Measurements from ENCODE around the gene USO1. TPM values are rescaled to one million over a fixed set of nuclear protein-coding genes. Genes with fewer than 3 reads are reported as not detected.

The USO1 gene
- polyA plus RNA-seq, 1 donor (not counting 4 experiments of a cell fraction or from before 2014, with no cell fraction given): 75.4 TPM

DNA sequence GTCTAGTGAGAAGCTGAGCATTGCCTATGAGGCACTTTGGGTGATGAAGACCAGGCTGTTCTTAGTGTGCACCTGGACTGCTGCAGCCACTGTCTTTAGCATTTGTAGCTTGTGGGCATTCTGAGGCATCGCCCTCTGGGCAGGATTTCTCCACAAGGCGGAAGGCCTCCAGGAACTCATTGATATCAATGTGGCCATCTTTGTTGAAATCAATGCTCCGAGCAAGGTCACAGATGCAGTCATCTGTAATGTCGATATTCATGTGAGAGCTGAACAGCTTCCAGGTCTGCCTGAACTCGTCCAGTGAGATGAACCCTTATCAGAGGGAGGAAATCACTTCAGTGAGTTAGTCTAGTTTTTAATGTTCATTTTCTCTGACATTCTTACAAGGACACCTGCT, 136.2 kb downstream of the USO1 start:
- TF ChIP-seq EZH2 (IDR thresholded peaks at IDR 0.05; ENCODE audit: low read length): no peak
- TF ChIP-seq, protein P1, sequence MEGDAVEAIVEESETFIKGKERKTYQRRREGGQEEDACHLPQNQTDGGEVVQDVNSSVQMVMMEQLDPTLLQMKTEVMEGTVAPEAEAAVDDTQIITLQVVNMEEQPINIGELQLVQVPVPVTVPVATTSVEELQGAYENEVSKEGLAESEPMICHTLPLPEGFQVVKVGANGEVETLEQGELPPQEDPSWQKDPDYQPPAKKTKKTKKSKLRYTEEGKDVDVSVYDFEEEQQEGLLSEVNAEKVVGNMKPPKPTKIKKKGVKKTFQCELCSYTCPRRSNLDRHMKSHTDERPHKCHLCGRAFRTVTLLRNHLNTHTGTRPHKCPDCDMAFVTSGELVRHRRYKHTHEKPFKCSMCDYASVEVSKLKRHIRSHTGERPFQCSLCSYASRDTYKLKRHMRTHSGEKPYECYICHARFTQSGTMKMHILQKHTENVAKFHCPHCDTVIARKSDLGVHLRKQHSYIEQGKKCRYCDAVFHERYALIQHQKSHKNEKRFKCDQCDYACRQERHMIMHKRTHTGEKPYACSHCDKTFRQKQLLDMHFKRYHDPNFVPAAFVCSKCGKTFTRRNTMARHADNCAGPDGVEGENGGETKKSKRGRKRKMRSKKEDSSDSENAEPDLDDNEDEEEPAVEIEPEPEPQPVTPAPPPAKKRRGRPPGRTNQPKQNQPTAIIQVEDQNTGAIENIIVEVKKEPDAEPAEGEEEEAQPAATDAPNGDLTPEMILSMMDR (optimal IDR thresholded peaks at IDR 0.05 in 1 of 3, IDR thresholded peaks at IDR 0.05 in 1 of 3, conservative IDR thresholded peaks at IDR 0.05 in 1 of 3; ENCODE audit: extremely low read depth in 1 of 3, insufficient read depth in 2 of 3, low read length in 3 of 3): no peak
- no peak overlapping the region for H3K9ac ChIP-seq (ENCODE audit: control insufficient read depth, extremely low read depth, insufficient read depth, low read length)
- FAIRE-seq (no peak), DNase-seq (ENCODE audit: low read depth, low spot score) (no peak)
- H3K4me1 ChIP-seq (ENCODE audit: control insufficient read depth, extremely low read depth, insufficient read depth, low read length): no peaks in the 10 kb centered on the region
- H3K27me3 ChIP-seq (ENCODE audit: control insufficient read depth, extremely low read depth, insufficient read depth, low read length): no peaks in the 10 kb centered on the region
- no peak overlapping the region for H2AFZ ChIP-seq (ENCODE audit: control insufficient read depth, low read length)
- no peak overlapping the region for H3K4me3 ChIP-seq (ENCODE audit: control insufficient read depth in 2 of 3, extremely low read depth in 1 of 3, insufficient read depth in 2 of 3, low read depth in 1 of 3, low read length in 3 of 3)
- no peaks in the 10 kb centered on the region for H3K9me1 ChIP-seq (ENCODE audit: control insufficient read depth, extremely low read depth, insufficient read depth, low read length)
- H4K20me1 ChIP-seq (ENCODE audit: control insufficient read depth, extremely low read depth, insufficient read depth, low read length): no peaks in the 10 kb centered on the region
- H3K27ac ChIP-seq (ENCODE audit: control insufficient read depth, insufficient read depth, low read length): no peak overlapping the region
- H3K4me2 ChIP-seq (ENCODE audit: control insufficient read depth, extremely low read depth, insufficient read depth, low read depth, low read length): no peak overlapping the region
- H3K79me2 ChIP-seq (ENCODE audit: control insufficient read depth, insufficient read depth, low read length): no peaks in the 10 kb centered on the region
- dilution Hi-C loops (cut with MboI; ENCODE audit: extremely low pct_ligation_motif_present, low sequenced_read_pairs): no loop called here
- no peaks in the 10 kb centered on the region for H3K9me3 ChIP-seq (ENCODE audit: control insufficient read depth, low read depth, low read length)
- H3K36me3 ChIP-seq (ENCODE audit: control insufficient read depth in 2 of 2, extremely low read depth in 1 of 2, insufficient read depth in 2 of 2, low read length in 2 of 2): no peaks in the 10 kb centered on the region

Small RNA genes within 50 kb of the gene (small RNA-seq; reads per million reads assigned to genes)
- gene RNU2-16P (ENCODE audit: insufficient read length in 3 of 3, low read depth in 3 of 3, low replicate concordance in 1 of 3): 0 reads per million in 3 experiments

Other genes with a start within 250 kb of the USO1 start
- gene RCHY1, start 210.2 kb upstream of the USO1 start, polyA plus RNA-seq: 16.7 to 29.0 TPM (median 28.1 TPM) in 3 replicates
- gene THAP6, start 210.1 kb upstream of the USO1 start, polyA plus RNA-seq: 6.4 to 11.9 TPM (median 9.4 TPM) in 3 replicates
- 0.45 to 0.94 TPM (median 0.59 TPM) in 3 replicates for gene ODAPH, start 168.5 kb upstream of the USO1 start, polyA plus RNA-seq
- 0.50 to 0.64 TPM (median 0.61 TPM) in 3 replicates for gene CDKL2, start 94.0 kb upstream of the USO1 start, polyA plus RNA-seq
- gene G3BP2, start 51.2 kb upstream of the USO1 start, polyA plus RNA-seq: 85.9 to 137 TPM (median 107 TPM) in 3 replicates
- 0.03 TPM in 2 of 3 replicates, not detected in the other for gene PPEF2, start 177.9 kb downstream of the USO1 start, polyA plus RNA-seq
- gene NAAA, start 216.4 kb downstream of the USO1 start, polyA plus RNA-seq: 8.9 to 12.2 TPM (median 11.4 TPM) in 3 replicates